ENCODE data around the gene CACNA1G. TPM values are rescaled to one million over a fixed set of nuclear protein-coding genes. Genes with fewer than 3 reads are reported as not detected.

Gene CACNA1G
- total RNA-seq, 1 donor from 2014 or later, result 1.1 TPM

GRCh38 chr17:50527949-50528474 is 32.5 kb upstream of the CACNA1G start:
- no peak for DNase-seq (ENCODE audit: low read depth, low spot score)
- Mint-ChIP-seq H3K9me3 (no peaks in the 10 kb centered on the region), H3K27me3 (ENCODE audit: low read depth) (peaks cover 40% of the 10 kb centered on the region), H3K36me3 (ENCODE audit: low read depth) (no peaks in the 10 kb centered on the region), H3K27ac (ENCODE audit: unreplicated experiment) (no peak overlapping the region), H3K4me1 (peaks cover 1% of the 10 kb centered on the region), H3K4me3 (no peak overlapping the region)
- TF ChIP-seq CTCF (conservative IDR thresholded peaks at IDR 0.05), result no peak

- H3K4me1 Mint-ChIP-seq, result peaks cover 11% of the 10 kb centered on the region
Observed at GRCh38 chr17:50529849-50530248, 30.7 kb upstream of the CACNA1G start.

GRCh38 chr17:50531428-50532025 is 29.0 kb upstream of the CACNA1G start:
- H3K27ac Mint-ChIP-seq (ENCODE audit: unreplicated experiment), result no peak overlapping the region
- DNase-seq (ENCODE audit: low read depth, low spot score), result no peak
- peaks cover 11% of the 10 kb centered on the region for H3K4me1 Mint-ChIP-seq
- H3K36me3 Mint-ChIP-seq (ENCODE audit: low read depth), result no peaks in the 10 kb centered on the region
- no peaks in the 10 kb centered on the region for H3K9me3 Mint-ChIP-seq
- TF ChIP-seq CTCF (conservative IDR thresholded peaks at IDR 0.05), result no peak
- H3K4me3 Mint-ChIP-seq, result no peak overlapping the region
- peaks cover 72% of the 10 kb centered on the region for H3K27me3 Mint-ChIP-seq (ENCODE audit: low read depth)

More at GRCh38 chr17:50529849-50530248, 30.7 kb upstream of the CACNA1G start:
- TF ChIP-seq CTCF (conservative IDR thresholded peaks at IDR 0.05), result no peak
- Mint-ChIP-seq H3K36me3 (ENCODE audit: low read depth) (no peaks in the 10 kb centered on the region), H3K27ac (ENCODE audit: unreplicated experiment) (no peak overlapping the region), H3K4me3 (no peak overlapping the region), H3K27me3 (ENCODE audit: low read depth) (peaks cover 58% of the 10 kb centered on the region), H3K9me3 (no peaks in the 10 kb centered on the region)
- DNase-seq (ENCODE audit: low read depth, low spot score), result no peak

GRCh38 chr17:50532452-50533024 is 28.0 kb upstream of the CACNA1G start, which contains the start of gene EPN3:
Gene EPN3 (plus strand): TSS chr17:50532735. CDS start chr17:50536557, 3,822 bp downstream.
- H3K27ac Mint-ChIP-seq (ENCODE audit: unreplicated experiment), result no peak within 1 kb of the TSS

GRCh38 chr17:50533185-50533584 is 27.3 kb upstream of the CACNA1G start:
- Mint-ChIP-seq H3K36me3 (ENCODE audit: low read depth) (no peaks in the 10 kb centered on the region), H3K4me3 (no peak overlapping the region), H3K9me3 (no peaks in the 10 kb centered on the region), H3K4me1 (peaks cover 12% of the 10 kb centered on the region), H3K27ac (ENCODE audit: unreplicated experiment) (no peak overlapping the region), H3K27me3 (ENCODE audit: low read depth) (peaks cover 72% of the 10 kb centered on the region)
- no peak for TF ChIP-seq CTCF (conservative IDR thresholded peaks at IDR 0.05)
- no peak for DNase-seq (ENCODE audit: low read depth, low spot score)

More at GRCh38 chr17:50532452-50533024, 28.0 kb upstream of the CACNA1G start, which contains the start of gene EPN3:
- peaks cover 11% of the 10 kb centered on the region for H3K4me1 Mint-ChIP-seq
- no peak for DNase-seq (ENCODE audit: low read depth, low spot score)
- H3K9me3 Mint-ChIP-seq, result no peaks in the 10 kb centered on the region
- TF ChIP-seq CTCF (conservative IDR thresholded peaks at IDR 0.05), result no peak
- no peaks in the 10 kb centered on the region for H3K36me3 Mint-ChIP-seq (ENCODE audit: low read depth)
- H3K4me3 Mint-ChIP-seq, result no peak within 1 kb of the TSS
- peaks cover 72% of the 10 kb centered on the region for H3K27me3 Mint-ChIP-seq (ENCODE audit: low read depth)
